SK-N-SH (cell line): Measurements from ENCODE around the gene GLCCI1.

Experiments
- CHD2 ChIP-seq: fragments of 150-350 bp; IDR thresholded peaks from 2 replicates; pipeline ENCODE4 v1.6.1; 2018; ENCODE audit warnings: low read length; ENCODE audit not compliant: partially characterized antibody
- EZH2phosphoT487 ChIP-seq: fragments of 200-600 bp; sonication (generic); IDR thresholded peaks from 2 replicates; pipeline ENCODE4 v1.6.1; 2017; ENCODE audit warnings: low read depth, mixed run types, mild to moderate bottlenecking, antibody characterized with exemption, moderate library complexity, borderline replicate concordance
- FOSL2 ChIP-seq: IDR thresholded peaks from 2 replicates; pipeline ENCODE4 v1.4.0; 2012; ENCODE audit warnings: low read depth, mild to moderate bottlenecking, moderate library complexity, borderline replicate concordance
- GABPA ChIP-seq: IDR thresholded peaks from 2 replicates; pipeline ENCODE4 v1.4.0; 2012; ENCODE audit warnings: low read depth, mild to moderate bottlenecking
- MEF2A ChIP-seq: IDR thresholded peaks from 2 replicates; pipeline ENCODE4 v1.4.0; 2012; ENCODE audit warnings: low read depth, borderline replicate concordance
- RAD21 ChIP-seq: IDR thresholded peaks from 2 replicates; pipeline ENCODE4 v1.6.1; 2012; ENCODE audit warnings: mild to moderate bottlenecking, low read length
- RFX5 ChIP-seq: IDR thresholded peaks from 2 replicates; pipeline ENCODE4 v1.6.1; 2012; ENCODE audit warnings: mild to moderate bottlenecking, improper control_type of control experiment, low read length
- TF ChIP-seq, protein P1 (sequence below): fragments of 200-600 bp; sonication (generic); IDR thresholded peaks from 2 replicates; pipeline ENCODE4 v1.6.1; 2017; ENCODE audit warnings: antibody characterized with exemption, mild to moderate bottlenecking, moderate library complexity
- TF ChIP-seq, protein P2 (sequence below): IDR thresholded peaks from 2 replicates; pipeline ENCODE4 v1.6.1; 2012; ENCODE audit warnings: mild to moderate bottlenecking, low read depth, low read length, moderate library complexity
- TF ChIP-seq, protein P3 (sequence below): IDR thresholded peaks from 2 replicates; pipeline ENCODE4 v1.4.0; 2012; ENCODE audit warnings: low read depth, borderline replicate concordance

DNA sequence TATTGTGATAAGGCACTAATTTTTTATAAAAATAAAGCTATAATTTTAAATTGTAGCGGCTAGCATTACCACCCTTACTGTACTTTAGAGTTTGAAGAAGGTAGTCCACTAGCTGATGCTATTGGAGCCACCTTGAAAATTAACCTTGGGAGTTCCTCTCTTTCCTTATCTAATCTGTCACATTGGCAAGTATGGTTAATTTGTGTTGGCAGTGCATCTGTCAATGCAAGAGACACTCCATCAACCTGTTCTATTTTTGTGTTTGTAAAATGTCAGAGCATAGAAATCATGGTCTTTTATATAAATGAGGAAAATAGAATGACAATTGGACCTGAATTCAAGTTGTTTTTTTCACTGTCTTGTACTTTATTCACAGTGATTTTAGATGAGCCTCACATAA is 20.5 kb downstream of the GLCCI1 start:
- TF ChIP-seq, protein P1, sequence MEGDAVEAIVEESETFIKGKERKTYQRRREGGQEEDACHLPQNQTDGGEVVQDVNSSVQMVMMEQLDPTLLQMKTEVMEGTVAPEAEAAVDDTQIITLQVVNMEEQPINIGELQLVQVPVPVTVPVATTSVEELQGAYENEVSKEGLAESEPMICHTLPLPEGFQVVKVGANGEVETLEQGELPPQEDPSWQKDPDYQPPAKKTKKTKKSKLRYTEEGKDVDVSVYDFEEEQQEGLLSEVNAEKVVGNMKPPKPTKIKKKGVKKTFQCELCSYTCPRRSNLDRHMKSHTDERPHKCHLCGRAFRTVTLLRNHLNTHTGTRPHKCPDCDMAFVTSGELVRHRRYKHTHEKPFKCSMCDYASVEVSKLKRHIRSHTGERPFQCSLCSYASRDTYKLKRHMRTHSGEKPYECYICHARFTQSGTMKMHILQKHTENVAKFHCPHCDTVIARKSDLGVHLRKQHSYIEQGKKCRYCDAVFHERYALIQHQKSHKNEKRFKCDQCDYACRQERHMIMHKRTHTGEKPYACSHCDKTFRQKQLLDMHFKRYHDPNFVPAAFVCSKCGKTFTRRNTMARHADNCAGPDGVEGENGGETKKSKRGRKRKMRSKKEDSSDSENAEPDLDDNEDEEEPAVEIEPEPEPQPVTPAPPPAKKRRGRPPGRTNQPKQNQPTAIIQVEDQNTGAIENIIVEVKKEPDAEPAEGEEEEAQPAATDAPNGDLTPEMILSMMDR, result no peak
- TF ChIP-seq RFX5, result no peak
- TF ChIP-seq, protein P2, sequence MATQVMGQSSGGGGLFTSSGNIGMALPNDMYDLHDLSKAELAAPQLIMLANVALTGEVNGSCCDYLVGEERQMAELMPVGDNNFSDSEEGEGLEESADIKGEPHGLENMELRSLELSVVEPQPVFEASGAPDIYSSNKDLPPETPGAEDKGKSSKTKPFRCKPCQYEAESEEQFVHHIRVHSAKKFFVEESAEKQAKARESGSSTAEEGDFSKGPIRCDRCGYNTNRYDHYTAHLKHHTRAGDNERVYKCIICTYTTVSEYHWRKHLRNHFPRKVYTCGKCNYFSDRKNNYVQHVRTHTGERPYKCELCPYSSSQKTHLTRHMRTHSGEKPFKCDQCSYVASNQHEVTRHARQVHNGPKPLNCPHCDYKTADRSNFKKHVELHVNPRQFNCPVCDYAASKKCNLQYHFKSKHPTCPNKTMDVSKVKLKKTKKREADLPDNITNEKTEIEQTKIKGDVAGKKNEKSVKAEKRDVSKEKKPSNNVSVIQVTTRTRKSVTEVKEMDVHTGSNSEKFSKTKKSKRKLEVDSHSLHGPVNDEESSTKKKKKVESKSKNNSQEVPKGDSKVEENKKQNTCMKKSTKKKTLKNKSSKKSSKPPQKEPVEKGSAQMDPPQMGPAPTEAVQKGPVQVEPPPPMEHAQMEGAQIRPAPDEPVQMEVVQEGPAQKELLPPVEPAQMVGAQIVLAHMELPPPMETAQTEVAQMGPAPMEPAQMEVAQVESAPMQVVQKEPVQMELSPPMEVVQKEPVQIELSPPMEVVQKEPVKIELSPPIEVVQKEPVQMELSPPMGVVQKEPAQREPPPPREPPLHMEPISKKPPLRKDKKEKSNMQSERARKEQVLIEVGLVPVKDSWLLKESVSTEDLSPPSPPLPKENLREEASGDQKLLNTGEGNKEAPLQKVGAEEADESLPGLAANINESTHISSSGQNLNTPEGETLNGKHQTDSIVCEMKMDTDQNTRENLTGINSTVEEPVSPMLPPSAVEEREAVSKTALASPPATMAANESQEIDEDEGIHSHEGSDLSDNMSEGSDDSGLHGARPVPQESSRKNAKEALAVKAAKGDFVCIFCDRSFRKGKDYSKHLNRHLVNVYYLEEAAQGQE, result no peak
- TF ChIP-seq RAD21, result no peak
- TF ChIP-seq FOSL2, result no peak
- no peak for TF ChIP-seq CHD2
- TF ChIP-seq EZH2phosphoT487, result no peak
- TF ChIP-seq MEF2A, result no peak
- TF ChIP-seq GABPA, result no peak
- TF ChIP-seq, protein P3, sequence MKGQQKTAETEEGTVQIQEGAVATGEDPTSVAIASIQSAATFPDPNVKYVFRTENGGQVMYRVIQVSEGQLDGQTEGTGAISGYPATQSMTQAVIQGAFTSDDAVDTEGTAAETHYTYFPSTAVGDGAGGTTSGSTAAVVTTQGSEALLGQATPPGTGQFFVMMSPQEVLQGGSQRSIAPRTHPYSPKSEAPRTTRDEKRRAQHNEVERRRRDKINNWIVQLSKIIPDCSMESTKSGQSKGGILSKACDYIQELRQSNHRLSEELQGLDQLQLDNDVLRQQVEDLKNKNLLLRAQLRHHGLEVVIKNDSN, result no peak
